ENCODE results near the gene THEM4. TPM values are rescaled to one million over a fixed set of nuclear protein-coding genes. Genes with fewer than 3 reads are reported as not detected.

The THEM4 gene
- total RNA-seq, 2 experiments from 2014 or later, result 24.0 to 24.5 TPM

DNA sequence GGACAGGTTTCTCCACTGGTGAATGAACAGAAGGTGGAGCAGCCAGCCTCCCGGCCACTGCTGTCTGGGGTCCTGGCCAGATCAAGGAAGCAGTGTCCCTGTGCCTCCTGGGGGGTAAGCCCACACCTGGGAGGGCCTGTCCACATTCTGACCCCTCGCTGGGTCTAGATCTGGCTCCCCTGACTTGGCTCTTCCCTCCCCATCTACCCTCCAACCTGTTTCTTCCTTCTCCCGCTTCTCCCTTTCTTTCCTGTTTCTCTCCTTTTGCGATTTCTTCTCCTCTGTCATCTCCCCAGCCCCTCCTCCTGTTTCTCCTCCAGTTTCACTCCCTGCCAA is 78.1 kb downstream of the THEM4 start:
- ATAC-seq (ENCODE audit: poor library complexity) (no peak), DNase-seq (no peak)
- H3K36me3 Mint-ChIP-seq (ENCODE audit: low read depth), result no peaks in the 10 kb centered on the region
- TF ChIP-seq, protein P1, sequence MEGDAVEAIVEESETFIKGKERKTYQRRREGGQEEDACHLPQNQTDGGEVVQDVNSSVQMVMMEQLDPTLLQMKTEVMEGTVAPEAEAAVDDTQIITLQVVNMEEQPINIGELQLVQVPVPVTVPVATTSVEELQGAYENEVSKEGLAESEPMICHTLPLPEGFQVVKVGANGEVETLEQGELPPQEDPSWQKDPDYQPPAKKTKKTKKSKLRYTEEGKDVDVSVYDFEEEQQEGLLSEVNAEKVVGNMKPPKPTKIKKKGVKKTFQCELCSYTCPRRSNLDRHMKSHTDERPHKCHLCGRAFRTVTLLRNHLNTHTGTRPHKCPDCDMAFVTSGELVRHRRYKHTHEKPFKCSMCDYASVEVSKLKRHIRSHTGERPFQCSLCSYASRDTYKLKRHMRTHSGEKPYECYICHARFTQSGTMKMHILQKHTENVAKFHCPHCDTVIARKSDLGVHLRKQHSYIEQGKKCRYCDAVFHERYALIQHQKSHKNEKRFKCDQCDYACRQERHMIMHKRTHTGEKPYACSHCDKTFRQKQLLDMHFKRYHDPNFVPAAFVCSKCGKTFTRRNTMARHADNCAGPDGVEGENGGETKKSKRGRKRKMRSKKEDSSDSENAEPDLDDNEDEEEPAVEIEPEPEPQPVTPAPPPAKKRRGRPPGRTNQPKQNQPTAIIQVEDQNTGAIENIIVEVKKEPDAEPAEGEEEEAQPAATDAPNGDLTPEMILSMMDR (IDR thresholded peaks at IDR 0.05), result no peak
- no peaks in the 10 kb centered on the region for H3K27me3 Mint-ChIP-seq
- ChIA-PET POLR2A (interaction anchor here (0.5 to 2.5 kb wide), 2 partner anchors 10 to 15 kb away, joined by 3 to 12 read pairs; no protein-coding TSS in a partner anchor), CTCF (interaction anchor here (0.9 to 1.6 kb wide), 4 partner anchors 9 to 67 kb away, joined by 3 to 5 read pairs (median 3); partner anchors contain the start of gene C2CD4D)
- H3K36me3 ChIP-seq (ENCODE audit: insufficient read depth, low read length), result no peaks in the 10 kb centered on the region
- peak overlapping the region; percentile 49 for H3K4me3 ChIP-seq (ENCODE audit: low read length)
- no peaks in the 10 kb centered on the region for H3K9me3 Mint-ChIP-seq
- intact Hi-C loops (cut with DNase I, micrococcal nuclease), result no loop called here
- H3K27me3 ChIP-seq (ENCODE audit: control insufficient read depth in 1 of 2, insufficient read depth in 2 of 2, low read length in 2 of 2), result no peaks in the 10 kb centered on the region
- H3K4me1 ChIP-seq (ENCODE audit: insufficient read depth, low read length), result peaks cover 94% of the 10 kb centered on the region
- H3K9me3 ChIP-seq (ENCODE audit: control insufficient read depth in 1 of 2, insufficient read depth in 1 of 2, low read length in 2 of 2), result no peaks in the 10 kb centered on the region
- H3K4me1 Mint-ChIP-seq (ENCODE audit: low read depth), result peaks cover 93% of the 10 kb centered on the region
- peak overlapping the region in 1 of 2 donors; percentile 64 for H3K27ac ChIP-seq (ENCODE audit: low read depth in 1 of 2, low read length in 2 of 2)
- H3K4me3 Mint-ChIP-seq, result peak overlapping the region; percentile 59
- H3K27ac Mint-ChIP-seq, result peak overlapping the region; percentile 79

DNA sequence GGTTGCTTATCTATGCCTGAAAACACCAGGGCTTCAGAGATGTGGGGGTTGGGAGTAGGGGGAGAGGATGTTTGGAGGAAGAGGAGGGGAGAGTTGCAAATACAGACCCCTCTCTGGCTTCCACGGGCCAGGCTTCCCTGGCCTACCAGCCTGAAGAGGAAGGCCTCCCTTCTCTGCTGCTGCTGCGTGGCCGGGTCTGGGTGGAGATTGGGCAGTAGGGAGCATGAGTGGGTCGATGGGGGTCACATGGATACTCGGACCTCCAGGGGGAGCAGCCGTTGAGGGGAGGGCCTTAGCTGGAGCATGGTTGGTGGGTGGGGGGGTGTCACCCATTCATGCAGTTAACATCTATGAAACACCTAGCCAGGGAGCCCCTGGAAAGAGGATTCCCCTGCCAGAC is 79.3 kb downstream of the THEM4 start:
- no peaks in the 10 kb centered on the region for H3K36me3 ChIP-seq (ENCODE audit: insufficient read depth, low read length)
- Mint-ChIP-seq H3K4me3 (peak overlapping the region; percentile 59), H3K4me1 (ENCODE audit: low read depth) (peaks cover 92% of the 10 kb centered on the region), H3K27ac (peak overlapping the region; percentile 79), H3K27me3 (no peaks in the 10 kb centered on the region), H3K9me3 (no peaks in the 10 kb centered on the region), H3K36me3 (ENCODE audit: low read depth) (no peaks in the 10 kb centered on the region)
- ChIA-PET POLR2A (interaction anchor here (1.1 to 2.5 kb wide), 5 partner anchors 8 to 79 kb away, joined by 4 to 12 read pairs (median 5); partner anchors contain the start of genes C2CD4D and THEM4), CTCF (interaction anchor here (0.6 to 1.6 kb wide), 6 partner anchors 10 to 449 kb away, joined by 3 to 5 read pairs (median 4); partner anchors contain the start of genes C2CD4D and MRPL9)
- no peaks in the 10 kb centered on the region for H3K27me3 ChIP-seq (ENCODE audit: control insufficient read depth in 1 of 2, insufficient read depth in 2 of 2, low read length in 2 of 2)
- H3K4me1 ChIP-seq (ENCODE audit: insufficient read depth, low read length), result peaks cover 99% of the 10 kb centered on the region
- ATAC-seq (ENCODE audit: poor library complexity), result no peak
- peak overlapping the region; percentile 44 to 61 for H3K27ac ChIP-seq (ENCODE audit: low read depth in 1 of 2, low read length in 2 of 2)
- H3K9me3 ChIP-seq (ENCODE audit: control insufficient read depth in 1 of 2, insufficient read depth in 1 of 2, low read length in 2 of 2), result no peaks in the 10 kb centered on the region
- no peak overlapping the region for H3K4me3 ChIP-seq (ENCODE audit: low read length)
- TF ChIP-seq, protein P1 (IDR thresholded peaks at IDR 0.05), result no peak
- no peak for DNase-seq
- intact Hi-C loops (cut with DNase I, micrococcal nuclease), result no loop called here

DNA sequence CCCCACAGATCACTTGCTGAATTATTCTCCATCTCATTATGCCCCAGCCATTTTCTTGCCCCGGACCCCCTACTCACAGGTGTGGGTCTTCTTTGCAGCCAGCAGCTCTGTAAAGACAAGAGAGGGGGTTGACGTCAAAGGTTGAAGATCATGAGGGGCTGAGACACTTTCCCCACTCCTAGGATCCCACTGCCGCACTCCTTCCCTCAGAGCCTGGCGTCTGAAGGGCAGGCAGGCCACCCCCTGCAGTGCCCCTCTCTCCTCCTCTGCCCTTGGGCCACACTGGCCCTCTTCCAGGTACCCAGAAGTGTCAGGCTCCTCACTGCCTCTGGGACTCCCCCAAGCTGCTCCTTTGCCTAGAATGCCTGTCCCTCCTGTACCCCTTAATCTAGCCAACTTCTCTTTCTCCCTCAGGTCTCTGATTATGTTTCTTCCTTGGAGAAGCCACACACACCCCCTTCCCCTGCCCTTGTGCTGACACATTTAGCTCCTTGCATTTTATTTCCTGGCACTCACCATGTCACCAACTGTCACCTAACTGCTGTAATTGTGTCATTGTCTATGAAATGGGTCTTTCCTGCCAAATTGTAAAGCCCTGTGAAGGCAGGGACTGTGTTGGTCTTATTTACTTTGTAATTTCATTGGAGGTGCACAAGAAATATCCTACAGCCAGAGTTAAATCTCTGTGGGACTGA is 79.8 kb downstream of the THEM4 start:
- Histone ChIP-seq H3K36me3 (ENCODE audit: insufficient read depth, low read length) (no peaks in the 10 kb centered on the region), H3K27ac (ENCODE audit: low read depth in 1 of 2, low read length in 2 of 2) (peak overlapping the region; percentile 42 to 61), H3K4me3 (ENCODE audit: low read length) (no peak overlapping the region), H3K4me1 (ENCODE audit: insufficient read depth, low read length) (peaks cover 99% of the 10 kb centered on the region), H3K27me3 (ENCODE audit: control insufficient read depth in 1 of 2, insufficient read depth in 2 of 2, low read length in 2 of 2) (no peaks in the 10 kb centered on the region), H3K9me3 (ENCODE audit: control insufficient read depth in 1 of 2, insufficient read depth in 1 of 2, low read length in 2 of 2) (no peaks in the 10 kb centered on the region)
- H3K9me3 Mint-ChIP-seq, result no peaks in the 10 kb centered on the region
- POLR2A ChIA-PET, result interaction anchor here (1.1 to 2.5 kb wide), 6 partner anchors 9 to 79 kb away, joined by 4 to 12 read pairs (median 6); partner anchors contain the start of genes C2CD4D, TDRKH and THEM4
- no peaks in the 10 kb centered on the region for H3K27me3 Mint-ChIP-seq
- peaks cover 91% of the 10 kb centered on the region for H3K4me1 Mint-ChIP-seq (ENCODE audit: low read depth)
- CTCF ChIA-PET, result interaction anchor here (0.7 to 1.6 kb wide), 5 partner anchors 11 to 94 kb away, joined by 3 to 5 read pairs (median 3); partner anchors contain the start of gene C2CD4D
- no peak for ATAC-seq (ENCODE audit: poor library complexity)
- TF ChIP-seq, protein P1 (IDR thresholded peaks at IDR 0.05), result no peak
- intact Hi-C loops (cut with DNase I, micrococcal nuclease), result no loop called here
- DNase-seq, result no peak
- peak overlapping the region; percentile 59 for H3K4me3 Mint-ChIP-seq
- no peaks in the 10 kb centered on the region for H3K36me3 Mint-ChIP-seq (ENCODE audit: low read depth)
- H3K27ac Mint-ChIP-seq, result peak overlapping the region; percentile 79
